Transverse colon (tissue), 4 donors: ENCODE data around the gene SEZ6.

Experiments used
- CTCF ChIP-seq, 5 experiments: fragments of 200-600 bp in 3 of 5; fragments of 450-650 bp in 2 of 5; sonication (generic) in 3 of 5; IDR thresholded peaks; 1 replicate in 2 of 5; 2 replicates in 3 of 5; pipeline ENCODE4 v1.5.1; 2016 to 2017; ENCODE audit warnings: antibody characterized with exemption in 5 of 5, inconsistent platforms in 3 of 5, mild to moderate bottlenecking in 2 of 5, moderate library complexity in 1 of 5
- EP300 ChIP-seq: sonication (generic); formaldehyde crosslinking; IDR thresholded peaks from one replicate; pipeline ENCODE4 v1.6.1; 2017; ENCODE audit warnings: antibody characterized with exemption, low read depth
- POLR2AphosphoS5 ChIP-seq, 3 donors: sonication (generic); formaldehyde crosslinking; IDR thresholded peaks; one replicate each; pipeline ENCODE4 v1.6.1; 2016; ENCODE audit warnings: antibody characterized with exemption in 3 of 3

GRCh38 chr17:28993645-28994426, 12.0 kb downstream of the SEZ6 start:
- TF ChIP-seq CTCF (IDR thresholded peaks at IDR 0.05) (no peak), EP300 (no peak), POLR2AphosphoS5 (IDR thresholded peaks at IDR 0.05) (no peak)
